Suprapubic skin (tissue), 3 donors: ENCODE results near the gene CCND3.

ENCODE experiments used
- CTCF ChIP-seq, 2 donors: fragments of 200-600 bp in 1 of 2; fragments of 450-650 bp in 1 of 2; sonication (generic) in 1 of 2; IDR thresholded peaks; one replicate each; pipeline ENCODE4 v1.5.1; 2016 to 2019; ENCODE audit warnings: antibody characterized with exemption in 2 of 2, mild to moderate bottlenecking in 1 of 2, moderate library complexity in 1 of 2
- POLR2A ChIP-seq, 2 donors: fragments of 450-650 bp; IDR thresholded peaks; one replicate each; pipeline ENCODE4 v1.6.1; 2017; ENCODE audit warnings: antibody characterized with exemption in 2 of 2, mild to moderate bottlenecking in 2 of 2, moderate library complexity in 2 of 2

DNA sequence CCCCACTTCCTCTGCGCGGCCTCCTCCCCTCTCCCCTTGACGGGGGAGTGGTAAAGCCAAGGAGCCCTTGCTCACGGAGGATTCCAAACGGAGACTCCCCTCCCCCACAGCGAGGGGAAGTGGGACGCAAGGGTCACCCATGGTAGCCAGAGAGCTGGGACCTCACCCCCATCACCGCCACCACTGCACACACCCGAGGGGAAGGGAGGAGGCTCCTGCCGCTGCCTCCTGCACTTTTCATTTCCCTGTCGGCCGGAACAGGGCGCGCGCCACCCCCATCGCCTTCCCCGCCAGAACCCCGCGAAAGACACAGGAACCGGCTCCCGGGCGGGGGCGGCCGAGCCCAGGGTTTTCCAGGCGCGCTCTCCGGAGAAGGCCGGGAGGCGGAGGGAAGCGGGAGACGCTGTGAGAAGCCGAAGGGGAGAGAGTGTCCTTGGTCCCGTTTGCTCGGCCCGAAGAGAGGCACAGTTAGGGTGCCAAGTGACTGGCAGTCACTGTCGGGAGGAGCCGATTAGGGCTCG, 789 bp downstream of the CCND3 start:
- TF ChIP-seq POLR2A (IDR thresholded peaks at IDR 0.05) = no peak
- TF ChIP-seq CTCF (IDR thresholded peaks at IDR 0.05) = no peak
